H1 (cell line): ENCODE results near the gene VARS2. TPM values are rescaled to one million over a fixed set of nuclear protein-coding genes. Genes with fewer than 3 reads are reported as not detected.

Experiments used
- RAD21 ChIP-seq, 2 experiments: IDR thresholded peaks in 1 of 2; conservative IDR thresholded peaks in 1 of 2; 2 replicates each; pipeline ENCODE4 v1.6.1; 2011; ENCODE audit warnings: low read depth in 2 of 2, low read length in 2 of 2, improper control_type of control experiment in 1 of 2, inconsistent platforms in 1 of 2, mild to moderate bottlenecking in 1 of 2, moderate library complexity in 1 of 2
- polyA plus RNA-seq, 7 experiments: library from polyadenylated mRNA; depleted of rRNA in 3 of 7; stranded (reverse) in 5 of 7; unstranded in 2 of 7; fragments of >200 nt in 5 of 7; fragments of 200-250 nt in 2 of 7; gene quantifications; 1 replicate in 5 of 7; 2 replicates in 1 of 7; 4 replicates in 1 of 7; pipeline versions ENCODE4 v1.2.1 to v1.2.3, GENCODE V29; 2011 to 2013; ENCODE audit warnings: missing spikeins in 2 of 7, mixed read lengths in 2 of 7
- total RNA-seq: library from RNA; stranded (reverse); fragmentation: NEBNext Ultra II Directional; extraction: Animal tissue kit (Norgen Biotek cat#: 25700); gene quantifications from 2 replicates; pipeline ENCODE4 v1.2.1, GENCODE V29; 2021
- TF ChIP-seq, protein P1 (sequence below): fragments of 300-600 bp; sonication (generic); IDR thresholded peaks from 2 replicates; pipeline ENCODE4 v1.7.1; 2012; ENCODE audit warnings: low read length, moderate library complexity, mild to moderate bottlenecking, inconsistent platforms; ENCODE audit not compliant: insufficient replicate concordance

Gene VARS2
- total and polyA plus RNA-seq, 2 of the 8 experiments (the other 6 are each of a cell fraction or from before 2014, with no cell fraction given) = 26.8 to 47.7 TPM

DNA sequence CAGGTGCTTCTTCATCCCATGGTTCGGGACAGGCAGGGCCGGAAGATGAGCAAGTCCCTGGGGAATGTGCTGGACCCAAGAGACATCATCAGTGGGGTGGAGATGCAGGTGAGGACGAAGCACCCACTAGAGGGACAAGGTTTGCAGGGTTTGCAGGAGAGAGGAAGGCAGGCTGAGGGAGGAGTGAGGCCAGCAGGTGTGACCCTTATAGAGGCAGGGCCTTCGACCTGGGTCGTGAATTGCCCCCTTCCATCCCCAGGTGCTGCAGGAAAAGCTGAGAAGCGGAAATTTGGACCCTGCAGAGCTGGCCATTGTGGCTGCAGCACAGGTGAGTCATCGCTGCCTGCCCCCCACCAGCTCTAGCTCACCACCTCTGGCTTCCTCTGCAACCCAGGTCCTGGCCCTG lies 8.4 kb downstream of the VARS2 start (continued):
- TF ChIP-seq, protein P1, sequence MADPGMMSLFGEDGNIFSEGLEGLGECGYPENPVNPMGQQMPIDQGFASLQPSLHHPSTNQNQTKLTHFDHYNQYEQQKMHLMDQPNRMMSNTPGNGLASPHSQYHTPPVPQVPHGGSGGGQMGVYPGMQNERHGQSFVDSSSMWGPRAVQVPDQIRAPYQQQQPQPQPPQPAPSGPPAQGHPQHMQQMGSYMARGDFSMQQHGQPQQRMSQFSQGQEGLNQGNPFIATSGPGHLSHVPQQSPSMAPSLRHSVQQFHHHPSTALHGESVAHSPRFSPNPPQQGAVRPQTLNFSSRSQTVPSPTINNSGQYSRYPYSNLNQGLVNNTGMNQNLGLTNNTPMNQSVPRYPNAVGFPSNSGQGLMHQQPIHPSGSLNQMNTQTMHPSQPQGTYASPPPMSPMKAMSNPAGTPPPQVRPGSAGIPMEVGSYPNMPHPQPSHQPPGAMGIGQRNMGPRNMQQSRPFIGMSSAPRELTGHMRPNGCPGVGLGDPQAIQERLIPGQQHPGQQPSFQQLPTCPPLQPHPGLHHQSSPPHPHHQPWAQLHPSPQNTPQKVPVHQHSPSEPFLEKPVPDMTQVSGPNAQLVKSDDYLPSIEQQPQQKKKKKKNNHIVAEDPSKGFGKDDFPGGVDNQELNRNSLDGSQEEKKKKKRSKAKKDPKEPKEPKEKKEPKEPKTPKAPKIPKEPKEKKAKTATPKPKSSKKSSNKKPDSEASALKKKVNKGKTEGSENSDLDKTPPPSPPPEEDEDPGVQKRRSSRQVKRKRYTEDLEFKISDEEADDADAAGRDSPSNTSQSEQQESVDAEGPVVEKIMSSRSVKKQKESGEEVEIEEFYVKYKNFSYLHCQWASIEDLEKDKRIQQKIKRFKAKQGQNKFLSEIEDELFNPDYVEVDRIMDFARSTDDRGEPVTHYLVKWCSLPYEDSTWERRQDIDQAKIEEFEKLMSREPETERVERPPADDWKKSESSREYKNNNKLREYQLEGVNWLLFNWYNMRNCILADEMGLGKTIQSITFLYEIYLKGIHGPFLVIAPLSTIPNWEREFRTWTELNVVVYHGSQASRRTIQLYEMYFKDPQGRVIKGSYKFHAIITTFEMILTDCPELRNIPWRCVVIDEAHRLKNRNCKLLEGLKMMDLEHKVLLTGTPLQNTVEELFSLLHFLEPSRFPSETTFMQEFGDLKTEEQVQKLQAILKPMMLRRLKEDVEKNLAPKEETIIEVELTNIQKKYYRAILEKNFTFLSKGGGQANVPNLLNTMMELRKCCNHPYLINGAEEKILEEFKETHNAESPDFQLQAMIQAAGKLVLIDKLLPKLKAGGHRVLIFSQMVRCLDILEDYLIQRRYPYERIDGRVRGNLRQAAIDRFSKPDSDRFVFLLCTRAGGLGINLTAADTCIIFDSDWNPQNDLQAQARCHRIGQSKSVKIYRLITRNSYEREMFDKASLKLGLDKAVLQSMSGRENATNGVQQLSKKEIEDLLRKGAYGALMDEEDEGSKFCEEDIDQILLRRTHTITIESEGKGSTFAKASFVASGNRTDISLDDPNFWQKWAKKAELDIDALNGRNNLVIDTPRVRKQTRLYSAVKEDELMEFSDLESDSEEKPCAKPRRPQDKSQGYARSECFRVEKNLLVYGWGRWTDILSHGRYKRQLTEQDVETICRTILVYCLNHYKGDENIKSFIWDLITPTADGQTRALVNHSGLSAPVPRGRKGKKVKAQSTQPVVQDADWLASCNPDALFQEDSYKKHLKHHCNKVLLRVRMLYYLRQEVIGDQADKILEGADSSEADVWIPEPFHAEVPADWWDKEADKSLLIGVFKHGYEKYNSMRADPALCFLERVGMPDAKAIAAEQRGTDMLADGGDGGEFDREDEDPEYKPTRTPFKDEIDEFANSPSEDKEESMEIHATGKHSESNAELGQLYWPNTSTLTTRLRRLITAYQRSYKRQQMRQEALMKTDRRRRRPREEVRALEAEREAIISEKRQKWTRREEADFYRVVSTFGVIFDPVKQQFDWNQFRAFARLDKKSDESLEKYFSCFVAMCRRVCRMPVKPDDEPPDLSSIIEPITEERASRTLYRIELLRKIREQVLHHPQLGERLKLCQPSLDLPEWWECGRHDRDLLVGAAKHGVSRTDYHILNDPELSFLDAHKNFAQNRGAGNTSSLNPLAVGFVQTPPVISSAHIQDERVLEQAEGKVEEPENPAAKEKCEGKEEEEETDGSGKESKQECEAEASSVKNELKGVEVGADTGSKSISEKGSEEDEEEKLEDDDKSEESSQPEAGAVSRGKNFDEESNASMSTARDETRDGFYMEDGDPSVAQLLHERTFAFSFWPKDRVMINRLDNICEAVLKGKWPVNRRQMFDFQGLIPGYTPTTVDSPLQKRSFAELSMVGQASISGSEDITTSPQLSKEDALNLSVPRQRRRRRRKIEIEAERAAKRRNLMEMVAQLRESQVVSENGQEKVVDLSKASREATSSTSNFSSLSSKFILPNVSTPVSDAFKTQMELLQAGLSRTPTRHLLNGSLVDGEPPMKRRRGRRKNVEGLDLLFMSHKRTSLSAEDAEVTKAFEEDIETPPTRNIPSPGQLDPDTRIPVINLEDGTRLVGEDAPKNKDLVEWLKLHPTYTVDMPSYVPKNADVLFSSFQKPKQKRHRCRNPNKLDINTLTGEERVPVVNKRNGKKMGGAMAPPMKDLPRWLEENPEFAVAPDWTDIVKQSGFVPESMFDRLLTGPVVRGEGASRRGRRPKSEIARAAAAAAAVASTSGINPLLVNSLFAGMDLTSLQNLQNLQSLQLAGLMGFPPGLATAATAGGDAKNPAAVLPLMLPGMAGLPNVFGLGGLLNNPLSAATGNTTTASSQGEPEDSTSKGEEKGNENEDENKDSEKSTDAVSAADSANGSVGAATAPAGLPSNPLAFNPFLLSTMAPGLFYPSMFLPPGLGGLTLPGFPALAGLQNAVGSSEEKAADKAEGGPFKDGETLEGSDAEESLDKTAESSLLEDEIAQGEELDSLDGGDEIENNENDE = no peak
- 0 out of 4 replicates have a peak, but pooled peaks of 1 of the 2 experiments have one; percentile 5 for TF ChIP-seq RAD21 (IDR thresholded peaks at IDR 0.05 in 1 of 2, conservative IDR thresholded peaks at IDR 0.05 in 1 of 2; ENCODE audit: low read depth in 2 of 2, low read length in 2 of 2)
